Stimulated activated naive CD8-positive, alpha-beta T cell treated with anti-CD3 and anti-CD28 coated beads, Interleukin-15, Interleukin-2, amounts not matched to agents 100 U/mL and 50 U/mL, for 24 hours (primary cell): Measurements from ENCODE around the gene ZDHHC24.
"Not testable (repeated sequence)": the region's sequence is repeated elsewhere in the genome, so short reads cannot be mapped to it uniquely, and the experiment has no call there.

ENCODE experiments used
- ATAC-seq: fragments of 150-1000 bp; cut with Tn5 transposase; one replicate; pipeline ENCODE4 v1.10.0; 2021
- DNase-seq: peaks from one replicate; pipeline ENCODE4 v3.0.0; 2021

ZDHHC24 gene

GRCh38 chr11:66545701-66546367 is at the start of gene ZDHHC24:
ZDHHC24 (minus strand) TSS chr11:66546048; CDS start chr11:66546003, 45 bp downstream.
- ATAC-seq (peak; percentile 92), DNase-seq (peak; percentile 94)

GRCh38 chr11:66595245-66595904 is 49.5 kb upstream of the ZDHHC24 start:
- DNase-seq (no peak), ATAC-seq (no peak)

- DNase-seq: no peak
- ATAC-seq: no peak
Observed at GRCh38 chr11:66593650-66594049, 47.8 kb upstream of the ZDHHC24 start.

GRCh38 chr11:66593303-66593635 is 47.4 kb upstream of the ZDHHC24 start:
- DNase-seq (peak; percentile 20), ATAC-seq (no peak)

GRCh38 chr11:66592457-66593302 is 46.8 kb upstream of the ZDHHC24 start, which contains the start of the genes CCDC87 and CCS:
CCDC87 (minus strand) TSS chr11:66593063; CDS start chr11:66593015, 48 bp downstream.
CCS (plus strand) TSS chr11:66593185; CDS start chr11:66593262, 77 bp downstream.
- DNase-seq: peak; percentile 99
- peak; percentile 98 for ATAC-seq

- DNase-seq: no peak
- ATAC-seq: no peak
Observed at GRCh38 chr11:66591175-66591574, 45.3 kb upstream of the ZDHHC24 start.

GRCh38 chr11:66589996-66590675 is 44.3 kb upstream of the ZDHHC24 start:
- DNase-seq (no peak), ATAC-seq (no peak)

GRCh38 chr11:66589315-66589714 is 43.5 kb upstream of the ZDHHC24 start:
- not testable (repeated sequence) for ATAC-seq, DNase-seq

- DNase-seq (no peak), ATAC-seq (no peak)
Observed at GRCh38 chr11:66586136-66586535, 40.3 kb upstream of the ZDHHC24 start.

GRCh38 chr11:66585447-66585846 is 39.6 kb upstream of the ZDHHC24 start:
- ATAC-seq, DNase-seq: not testable (repeated sequence)

GRCh38 chr11:66582565-66583147 is 36.8 kb upstream of the ZDHHC24 start:
- not testable (repeated sequence) for ATAC-seq, DNase-seq

- ATAC-seq (no peak), DNase-seq (no peak)
Observed at GRCh38 chr11:66581261-66581660, 35.4 kb upstream of the ZDHHC24 start.

- ATAC-seq: no peak
- DNase-seq: no peak
Observed at GRCh38 chr11:66580803-66581202, 35.0 kb upstream of the ZDHHC24 start.

- peak; percentile 95 for ATAC-seq
Observed at GRCh38 chr11:66579017-66579606, 33.3 kb upstream of the ZDHHC24 start.

GRCh38 chr11:66570850-66571180 is 25.0 kb upstream of the ZDHHC24 start:
- ATAC-seq (no peak), DNase-seq (no peak)

More at GRCh38 chr11:66579017-66579606, 33.3 kb upstream of the ZDHHC24 start:
- DNase-seq: peak; percentile 91

GRCh38 chr11:66570079-66570849 is 24.4 kb upstream of the ZDHHC24 start:
- DNase-seq (no peak), ATAC-seq (no peak)

GRCh38 chr11:66569076-66569475 is 23.2 kb upstream of the ZDHHC24 start:
- DNase-seq (no peak), ATAC-seq (no peak)

GRCh38 chr11:66568124-66568916 is 22.5 kb upstream of the ZDHHC24 start, which contains the start of gene CTSF:
CTSF (minus strand) TSS chr11:66568606; CDS start chr11:66568486, 120 bp downstream.
- ATAC-seq: peak; percentile 90
- DNase-seq: peak; percentile 79

GRCh38 chr11:66567787-66568123 is 21.9 kb upstream of the ZDHHC24 start:
- DNase-seq: no peak
- ATAC-seq: no peak

- ATAC-seq (no peak), DNase-seq (no peak)
Observed at GRCh38 chr11:66566221-66566620, 20.4 kb upstream of the ZDHHC24 start.
